ENCODE data around the gene ZFP36.

Gene ZFP36

DNA sequence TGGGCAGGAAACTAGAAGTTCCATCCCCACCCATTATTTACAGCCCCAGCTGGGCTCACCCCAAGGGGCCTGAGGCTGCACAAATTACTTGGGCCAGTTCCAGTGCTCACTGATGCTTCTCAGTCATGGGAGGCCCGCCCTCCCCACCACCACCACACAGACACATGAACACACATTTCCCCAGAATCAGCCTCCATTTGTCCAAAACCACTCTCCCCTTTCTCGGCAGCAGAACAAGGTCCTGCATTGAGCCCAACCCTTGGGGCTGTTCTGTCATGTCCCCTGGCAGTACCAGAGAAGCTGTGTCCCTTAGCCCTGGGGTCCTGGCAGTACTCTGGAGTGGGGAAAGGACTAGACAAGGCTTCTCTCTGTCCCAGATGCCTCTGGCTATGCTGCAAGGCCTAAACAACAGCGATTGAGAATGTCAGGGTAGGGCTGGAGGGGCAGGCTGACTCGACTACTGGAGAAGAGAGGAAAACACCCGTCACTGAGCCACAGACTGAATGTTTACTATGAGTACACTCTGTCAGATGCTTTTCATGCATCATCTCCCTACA, 42.7 kb upstream of the ZFP36 start:
- TF ChIP-seq, protein P1, sequence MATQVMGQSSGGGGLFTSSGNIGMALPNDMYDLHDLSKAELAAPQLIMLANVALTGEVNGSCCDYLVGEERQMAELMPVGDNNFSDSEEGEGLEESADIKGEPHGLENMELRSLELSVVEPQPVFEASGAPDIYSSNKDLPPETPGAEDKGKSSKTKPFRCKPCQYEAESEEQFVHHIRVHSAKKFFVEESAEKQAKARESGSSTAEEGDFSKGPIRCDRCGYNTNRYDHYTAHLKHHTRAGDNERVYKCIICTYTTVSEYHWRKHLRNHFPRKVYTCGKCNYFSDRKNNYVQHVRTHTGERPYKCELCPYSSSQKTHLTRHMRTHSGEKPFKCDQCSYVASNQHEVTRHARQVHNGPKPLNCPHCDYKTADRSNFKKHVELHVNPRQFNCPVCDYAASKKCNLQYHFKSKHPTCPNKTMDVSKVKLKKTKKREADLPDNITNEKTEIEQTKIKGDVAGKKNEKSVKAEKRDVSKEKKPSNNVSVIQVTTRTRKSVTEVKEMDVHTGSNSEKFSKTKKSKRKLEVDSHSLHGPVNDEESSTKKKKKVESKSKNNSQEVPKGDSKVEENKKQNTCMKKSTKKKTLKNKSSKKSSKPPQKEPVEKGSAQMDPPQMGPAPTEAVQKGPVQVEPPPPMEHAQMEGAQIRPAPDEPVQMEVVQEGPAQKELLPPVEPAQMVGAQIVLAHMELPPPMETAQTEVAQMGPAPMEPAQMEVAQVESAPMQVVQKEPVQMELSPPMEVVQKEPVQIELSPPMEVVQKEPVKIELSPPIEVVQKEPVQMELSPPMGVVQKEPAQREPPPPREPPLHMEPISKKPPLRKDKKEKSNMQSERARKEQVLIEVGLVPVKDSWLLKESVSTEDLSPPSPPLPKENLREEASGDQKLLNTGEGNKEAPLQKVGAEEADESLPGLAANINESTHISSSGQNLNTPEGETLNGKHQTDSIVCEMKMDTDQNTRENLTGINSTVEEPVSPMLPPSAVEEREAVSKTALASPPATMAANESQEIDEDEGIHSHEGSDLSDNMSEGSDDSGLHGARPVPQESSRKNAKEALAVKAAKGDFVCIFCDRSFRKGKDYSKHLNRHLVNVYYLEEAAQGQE (IDR thresholded peaks at IDR 0.05; ENCODE audit: low read depth) = no peak
- TF ChIP-seq NFIC (IDR thresholded peaks at IDR 0.05) = peak; percentile 52

DNA sequence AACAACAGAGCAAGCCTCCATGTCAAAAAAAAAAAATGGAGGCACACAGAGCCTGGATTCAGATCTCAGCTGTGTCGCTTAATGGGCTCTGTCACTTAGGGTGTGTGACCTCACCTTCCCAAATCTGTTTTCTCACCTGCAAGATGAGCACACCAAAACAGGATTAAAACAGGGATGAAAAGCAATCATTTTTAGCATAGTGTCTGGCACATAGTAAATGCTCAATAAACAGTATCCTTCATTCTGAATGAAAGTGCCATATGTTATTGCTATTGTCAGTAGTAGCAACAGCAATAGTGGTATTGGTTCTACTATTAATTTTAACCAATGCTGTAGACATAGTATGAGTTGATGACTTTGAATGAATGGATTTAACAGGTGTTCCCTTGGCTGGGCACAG, 41.1 kb upstream of the ZFP36 start:
- TF ChIP-seq TAF1 (IDR thresholded peaks at IDR 0.05; ENCODE audit: low read depth) (no peak), TCF12 (IDR thresholded peaks at IDR 0.05; ENCODE audit: low read depth) (no peak), RAD21 (IDR thresholded peaks at IDR 0.05; ENCODE audit: low read depth) (no peak), NFIC (IDR thresholded peaks at IDR 0.05) (no peak)

DNA sequence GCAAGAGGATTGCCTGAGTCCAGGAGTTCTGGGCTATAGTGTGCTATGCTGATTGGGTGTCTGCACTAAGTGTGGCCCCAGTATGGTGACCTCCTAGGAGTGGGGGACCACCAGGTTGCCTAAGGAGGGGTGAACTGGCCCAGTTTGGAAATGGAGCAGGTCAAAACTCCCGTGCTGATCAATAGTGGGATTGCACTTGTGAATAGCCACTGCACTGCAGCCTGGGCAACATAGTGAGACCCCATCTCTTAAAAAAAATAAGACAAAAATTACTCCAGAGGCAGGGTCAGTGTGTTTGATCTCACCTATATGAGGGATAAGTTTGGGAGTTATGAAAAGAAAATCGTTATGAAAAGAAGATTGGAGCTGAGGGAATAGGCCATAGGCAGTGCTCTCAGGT, 37.4 kb upstream of the ZFP36 start:
- TF ChIP-seq CEBPB (IDR thresholded peaks at IDR 0.05) = no peak
- no peak for TF ChIP-seq TCF12 (IDR thresholded peaks at IDR 0.05; ENCODE audit: low read depth)
- TF ChIP-seq ZBTB7A (IDR thresholded peaks at IDR 0.05; ENCODE audit: low read depth) = no peak
- TF ChIP-seq TEAD4 (IDR thresholded peaks at IDR 0.05) = no peak
- no peak for TF ChIP-seq FOXM1 (IDR thresholded peaks at IDR 0.05; ENCODE audit: borderline replicate concordance, low read depth)
- no peak for TF ChIP-seq EGR1 (IDR thresholded peaks at IDR 0.05)
- TF ChIP-seq NFIC (IDR thresholded peaks at IDR 0.05) = no peak
- TF ChIP-seq, protein P2, sequence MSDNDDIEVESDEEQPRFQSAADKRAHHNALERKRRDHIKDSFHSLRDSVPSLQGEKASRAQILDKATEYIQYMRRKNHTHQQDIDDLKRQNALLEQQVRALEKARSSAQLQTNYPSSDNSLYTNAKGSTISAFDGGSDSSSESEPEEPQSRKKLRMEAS (IDR thresholded peaks at IDR 0.05) = no peak
- TF ChIP-seq, protein P3, sequence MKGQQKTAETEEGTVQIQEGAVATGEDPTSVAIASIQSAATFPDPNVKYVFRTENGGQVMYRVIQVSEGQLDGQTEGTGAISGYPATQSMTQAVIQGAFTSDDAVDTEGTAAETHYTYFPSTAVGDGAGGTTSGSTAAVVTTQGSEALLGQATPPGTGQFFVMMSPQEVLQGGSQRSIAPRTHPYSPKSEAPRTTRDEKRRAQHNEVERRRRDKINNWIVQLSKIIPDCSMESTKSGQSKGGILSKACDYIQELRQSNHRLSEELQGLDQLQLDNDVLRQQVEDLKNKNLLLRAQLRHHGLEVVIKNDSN (IDR thresholded peaks at IDR 0.05) = no peak
- TF ChIP-seq CREB1 (IDR thresholded peaks at IDR 0.05; ENCODE audit: low read depth) = no peak
- no peak for TF ChIP-seq RAD21 (IDR thresholded peaks at IDR 0.05; ENCODE audit: low read depth)
- no peak for TF ChIP-seq TAF1 (IDR thresholded peaks at IDR 0.05; ENCODE audit: low read depth)
- TF ChIP-seq EP300 (IDR thresholded peaks at IDR 0.05; ENCODE audit: borderline replicate concordance) = no peak
- TF ChIP-seq, protein P1 (IDR thresholded peaks at IDR 0.05; ENCODE audit: low read depth) = no peak
- no peak for TF ChIP-seq YY1 (IDR thresholded peaks at IDR 0.05; ENCODE audit: low read depth)

DNA sequence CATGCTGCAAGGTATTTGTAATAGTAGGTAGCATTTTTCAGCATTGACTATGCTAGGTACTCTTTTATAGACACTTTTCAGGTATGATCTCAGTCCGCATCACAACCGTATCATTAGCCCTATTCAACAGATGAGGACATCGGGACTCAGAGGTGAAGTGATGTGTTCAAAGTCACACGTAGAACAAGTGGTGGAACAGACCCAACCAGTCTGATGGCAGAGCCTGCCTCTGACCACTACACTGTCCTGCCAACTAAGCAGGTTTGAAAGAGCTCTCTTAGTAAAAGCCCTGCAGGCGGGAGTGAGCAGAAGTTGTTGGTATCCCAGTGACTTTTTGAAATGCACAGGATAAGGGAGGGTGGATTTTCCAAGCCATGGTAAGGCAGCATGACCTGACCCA, 35.9 kb upstream of the ZFP36 start:
- TF ChIP-seq CEBPB (IDR thresholded peaks at IDR 0.05) (no peak), NFIC (IDR thresholded peaks at IDR 0.05) (no peak), RAD21 (IDR thresholded peaks at IDR 0.05; ENCODE audit: low read depth) (no peak), YY1 (IDR thresholded peaks at IDR 0.05; ENCODE audit: low read depth) (no peak), TEAD4 (IDR thresholded peaks at IDR 0.05) (no peak), TAF1 (IDR thresholded peaks at IDR 0.05; ENCODE audit: low read depth) (no peak), TCF12 (IDR thresholded peaks at IDR 0.05; ENCODE audit: low read depth) (no peak), CREB1 (IDR thresholded peaks at IDR 0.05; ENCODE audit: low read depth) (no peak), EP300 (IDR thresholded peaks at IDR 0.05; ENCODE audit: borderline replicate concordance) (no peak), ZBTB7A (IDR thresholded peaks at IDR 0.05; ENCODE audit: low read depth) (no peak), EGR1 (IDR thresholded peaks at IDR 0.05) (no peak)
- TF ChIP-seq, protein P2 (IDR thresholded peaks at IDR 0.05) = no peak
- TF ChIP-seq, protein P1 (IDR thresholded peaks at IDR 0.05; ENCODE audit: low read depth) = no peak
- TF ChIP-seq, protein P3 (IDR thresholded peaks at IDR 0.05) = no peak

Data from Ishikawa (cell line).